IMR-90 (cell line): ENCODE data around the gene NCKAP5. TPM values are rescaled to one million over a fixed set of nuclear protein-coding genes. Genes with fewer than 3 reads are reported as not detected.

Experiments
- ATAC-seq: fragments of 200-7000 bp; cut with Tn5 transposase; 2 replicates; pipeline ENCODE4 v1.9.1; 2020; ENCODE audit warnings: low read depth, mild to moderate bottlenecking, moderate library complexity
- BruUV-seq: library from RNA; stranded (reverse); fragments of 400-500 nt; replicated peaks from 2 replicates; lab custom pipeline; 2021; lab: Mats Ljungman, UMichigan
- CTCF ChIA-PET: fragments of 300-600 bp; formaldehyde crosslinking; extraction: SDS; loops from one replicate; lab custom pipeline; 2021; ENCODE audit warnings: antibody characterized with exemption; lab: Yijun Ruan, JAX
- POLR2A ChIA-PET: fragments of 300-600 bp; sonication (Branson Sonifier 250); formaldehyde crosslinking; loops from one replicate; lab custom pipeline; 2022; ENCODE audit warnings: antibody characterized with exemption; ENCODE audit not compliant: unreplicated experiment; lab: Charles Lee
- DNase-seq: peaks from one replicate; pipeline ENCODE4 v3.0.0; 2013
- H2AFZ ChIP-seq: replicated peaks from 2 replicates; pipeline ENCODE3; 2013; ENCODE audit warnings: low read length, mild to moderate bottlenecking; ENCODE audit not compliant: poor library complexity
- H2AK5ac ChIP-seq: 2 replicates; pipeline ENCODE4 v1.6.1; 2013; ENCODE audit warnings: low read depth, low read length, inconsistent platforms
- H2AK9ac ChIP-seq: replicated peaks from 2 replicates; pipeline ENCODE3; 2013; ENCODE audit warnings: mild to moderate bottlenecking, low read depth, low read length, moderate library complexity; ENCODE audit not compliant: poor library complexity
- H2BK120ac ChIP-seq: 2 replicates; pipeline ENCODE4 v1.6.1; 2013; ENCODE audit warnings: low read depth, low read length, inconsistent platforms
- H2BK15ac ChIP-seq: 3 replicates; pipeline ENCODE4 v1.6.1; 2013; ENCODE audit warnings: low read depth, low read length, inconsistent platforms
- H2BK20ac ChIP-seq: 2 replicates; pipeline ENCODE4 v1.6.1; 2013; ENCODE audit warnings: low read depth, mild to moderate bottlenecking, inconsistent platforms, low read length, moderate library complexity
- H2BK5ac ChIP-seq: 2 replicates; pipeline ENCODE4 v1.6.1; 2013; ENCODE audit warnings: mild to moderate bottlenecking, low read depth, low read length, inconsistent platforms; ENCODE audit not compliant: poor library complexity, severe bottlenecking
- H3K14ac ChIP-seq: replicated peaks from 2 replicates; pipeline ENCODE4 v1.6.1; 2013; ENCODE audit warnings: low read depth, low read length, inconsistent platforms
- H3K18ac ChIP-seq: 2 replicates; pipeline ENCODE4 v1.6.1; 2013; ENCODE audit warnings: low read depth, low read length, control low read depth
- H3K23ac ChIP-seq: 2 replicates; pipeline ENCODE4 v1.6.1; 2013; ENCODE audit warnings: low read depth, low read length, inconsistent platforms
- H3K27ac ChIP-seq: 2 replicates; pipeline ENCODE4 v1.5.1; 2013; ENCODE audit warnings: mild to moderate bottlenecking, control low read depth, low read length; ENCODE audit not compliant: insufficient read depth
- H3K27me3 ChIP-seq: 2 replicates; pipeline ENCODE4 v1.6.1; 2013; ENCODE audit warnings: low read length; ENCODE audit not compliant: control insufficient read depth, insufficient read depth
- H3K36me3 ChIP-seq: 2 replicates; pipeline ENCODE4 v1.6.1; 2013; ENCODE audit warnings: low read length, mixed read lengths; ENCODE audit not compliant: control insufficient read depth, insufficient read depth
- H3K4ac ChIP-seq: 2 replicates; pipeline ENCODE4 v1.6.1; 2013; ENCODE audit warnings: low read depth, low read length, inconsistent platforms
- H3K4me1 ChIP-seq: 2 replicates; pipeline ENCODE4 v1.6.1; 2013; ENCODE audit warnings: low read length, mixed read lengths; ENCODE audit not compliant: control insufficient read depth, insufficient read depth
- H3K4me2 ChIP-seq: 2 replicates; pipeline ENCODE4 v1.6.1; 2013; ENCODE audit warnings: low read depth, mild to moderate bottlenecking, control low read depth, low read length, moderate library complexity
- H3K4me3 ChIP-seq: 2 replicates; pipeline ENCODE4 v1.5.1; 2013; ENCODE audit warnings: low read depth, mild to moderate bottlenecking, control low read depth, low read length, moderate library complexity; ENCODE audit not compliant: insufficient read depth
- H3K56ac ChIP-seq: 2 replicates; pipeline ENCODE4 v1.6.1; 2013; ENCODE audit warnings: low read length, inconsistent platforms; ENCODE audit not compliant: insufficient read depth; ENCODE audit errors: extremely low read depth
- H3K79me1 ChIP-seq, 2 experiments: 2 replicates each; pipeline ENCODE4 v1.6.1; 2013; ENCODE audit warnings: low read length in 2 of 2, inconsistent platforms in 1 of 2, low read depth in 1 of 2
- H3K9ac ChIP-seq: 2 replicates; pipeline ENCODE4 v1.6.1; 2013; ENCODE audit warnings: low read depth, low read length, control low read depth
- H3K9me1 ChIP-seq: 2 replicates; pipeline ENCODE4 v1.6.1; 2013; ENCODE audit warnings: low read length, inconsistent platforms; ENCODE audit not compliant: insufficient read depth
- H3K9me3 ChIP-seq: 2 replicates; pipeline ENCODE4 v1.6.1; 2013; ENCODE audit warnings: low read length; ENCODE audit not compliant: control insufficient read depth, insufficient read depth
- H4K20me1 ChIP-seq: 2 replicates; pipeline ENCODE4 v1.6.1; 2013; ENCODE audit warnings: low read length, inconsistent platforms; ENCODE audit not compliant: insufficient read depth
- H4K5ac ChIP-seq: 2 replicates; pipeline ENCODE4 v1.6.1; 2013; ENCODE audit warnings: mild to moderate bottlenecking, low read depth, low read length, control low read depth
- H4K8ac ChIP-seq, 2 experiments: 2 replicates each; pipeline ENCODE4 v1.6.1; 2013; ENCODE audit warnings: low read depth in 2 of 2, low read length in 2 of 2, control low read depth in 1 of 2, inconsistent platforms in 1 of 2
- H4K91ac ChIP-seq: 2 replicates; pipeline ENCODE4 v1.6.1; 2013; ENCODE audit warnings: low read depth, low read length, inconsistent platforms; ENCODE audit not compliant: insufficient read depth
- POLR2A ChIP-seq: IDR thresholded peaks from 2 replicates; pipeline ENCODE4 v1.6.1; 2012; ENCODE audit warnings: mild to moderate bottlenecking, low read depth, low read length
- WGBS, 2 experiments: methylation state at CpG; one replicate each; pipeline versions ENCODE4 v1.1.5 to v1.1.7; 2013; ENCODE audit warnings: missing lambda C conversion rate in 2 of 2; ENCODE audit not compliant: insufficient read length in 1 of 2; ENCODE audit errors: extremely low coverage in 2 of 2; 5-methylcytosine and 5-hydroxymethylcytosine counted together
- dilution Hi-C: fragments of 300-500 bp; cut with HindIII; formaldehyde crosslinking; loops from one replicate; pipeline ENCODE4 v1.14.3; 2018; ENCODE audit warnings: low sequenced_read_pairs; ENCODE audit not compliant: unreplicated experiment
- in situ Hi-C: fragments of 300-500 bp; cut with MboI; formaldehyde crosslinking; loops from 3 replicates; pipeline ENCODE4 v1.14.3; 2019; ENCODE audit warnings: low sequenced_read_pairs, inconsistent platforms, mixed read lengths
- intact Hi-C: fragments of 100-400 bp; cut with micrococcal nuclease; formaldehyde crosslinking; loops from 2 replicates; pipeline ENCODE4 v1.10.0; 2022
- polyA plus RNA-seq, 3 experiments: library from polyadenylated mRNA; depleted of rRNA; stranded (reverse); fragments of >200 nt; gene quantifications; 2 replicates each; pipeline ENCODE4 v1.2.3, GENCODE V29; 2012; ENCODE audit warnings: low replicate concordance in 1 of 3
- total RNA-seq: library from RNA; depleted of rRNA; stranded (reverse); fragments of >200 nt; gene quantifications from 2 replicates; pipeline ENCODE4 v1.2.3, GENCODE V29; 2012

Gene NCKAP5
- total and polyA plus RNA-seq, 2 of the 4 experiments (the other 2 are of a cell fraction), result 2.7 to 3.9 TPM

- peak overlapping the region; percentile 38 for H2BK120ac ChIP-seq
- H3K9me3 ChIP-seq, result no peaks in the 10 kb centered on the region
- ATAC-seq (no peak), DNase-seq (no peak)
- peak overlapping the region; percentile 17; the same call in 1 of the 2 replicates for H3K4ac ChIP-seq
- H2BK5ac ChIP-seq, result peak overlapping the region; percentile 32
- in situ Hi-C loops, result no loop called here
- no peaks in the 10 kb centered on the region for H3K27me3 ChIP-seq
- intact Hi-C loops, result no loop called here
- no peaks in the 10 kb centered on the region for H3K36me3 ChIP-seq
- H4K8ac ChIP-seq, result 0 out of 4 replicates have a peak overlapping the region, but pooled peaks of 1 of the 2 experiments have one; percentile 4
- no peak overlapping the region for H3K27ac ChIP-seq
- H3K9ac ChIP-seq, result no peak overlapping the region
- no TSS peak for BruUV-seq
- H2AK9ac ChIP-seq, result no peak overlapping the region
- peaks cover 9% of the 10 kb centered on the region; the same call in 1 of the 2 replicates for H3K4me1 ChIP-seq
- peak overlapping the region; percentile 33; the same call in 1 of the 2 replicates for H3K18ac ChIP-seq
- ChIA-PET POLR2A (no interaction called here), CTCF (interaction anchor here (1.0 kb wide), 1 partner anchor 132 kb away, joined by 3 read pairs; no protein-coding TSS in a partner anchor)
- peak overlapping the region; percentile 77; the same call in 1 of the 2 replicates for H3K14ac ChIP-seq
- 80% methylated on average over 1 of the region's 3 CpGs; no CpG with 5 or more reads in 1 of the 2 experiments for WGBS, 2 experiments
- TF ChIP-seq POLR2A, result no peak
- peak overlapping the region; percentile 2; the same call in 2 of the 3 replicates for H2BK15ac ChIP-seq
- no peaks in the 10 kb centered on the region for H4K20me1 ChIP-seq
- H3K9me1 ChIP-seq, result peaks cover 7% of the 10 kb centered on the region; the same call in 1 of the 2 replicates
- peak overlapping the region; percentile 86 for H2BK20ac ChIP-seq
- no peak overlapping the region for H2AFZ ChIP-seq
- H3K79me1 ChIP-seq, result peaks cover 0 to 9% of the 10 kb centered on the region in 2 experiments; a peak in 1 of 4 replicates
- dilution Hi-C loops, result no loop called here
- peak overlapping the region; percentile 64; the same call in 1 of the 2 replicates for H3K23ac ChIP-seq
- H3K4me3 ChIP-seq, result no peak overlapping the region
- H3K4me2 ChIP-seq, result no peak overlapping the region
- H4K5ac ChIP-seq, result no peak overlapping the region; the same call in 1 of the 2 replicates
- H3K56ac ChIP-seq, result no peak overlapping the region
- H2AK5ac ChIP-seq, result peak overlapping the region; percentile 46
- peak overlapping the region; percentile 31; the same call in 1 of the 2 replicates for H4K91ac ChIP-seq
Observed at GRCh38 chr2:133364636-133365035, 203.6 kb downstream of the NCKAP5 start.
